BE2C (cell line): ENCODE measurements around the gene TOMM40.
"Not testable (repeated sequence)": the region's sequence is repeated elsewhere in the genome, so short reads cannot be mapped to it uniquely, and the experiment has no call there.

Source experiments
- DNase-seq: peaks from one replicate; pipeline ENCODE4 v3.0.0-alpha.2; 2020
- H3K27me3 ChIP-seq: fragments of 250-450 bp; sonication (Bioruptor Pico); 2 replicates; pipeline ENCODE4 v1.5.1; 2020; ENCODE audit warnings: mild to moderate bottlenecking
- H3K36me3 ChIP-seq: fragments of 250-450 bp; sonication (Bioruptor Pico); 2 replicates; pipeline ENCODE4 v1.5.1; 2020; ENCODE audit warnings: mild to moderate bottlenecking
- H3K4me1 ChIP-seq: fragments of 250-450 bp; sonication (Bioruptor Pico); 2 replicates; pipeline ENCODE4 v1.5.1; 2020
- H3K4me3 ChIP-seq: 2 replicates; pipeline ENCODE4 v1.5.1; 2011; ENCODE audit warnings: low read depth, low read length
- H3K9me3 ChIP-seq: fragments of 250-450 bp; sonication (Bioruptor Pico); 2 replicates; pipeline ENCODE4 v1.5.1; 2020
- TF ChIP-seq, protein P1 (sequence below): IDR thresholded peaks from 2 replicates; pipeline ENCODE4 v1.5.1; 2012; ENCODE audit warnings: mild to moderate bottlenecking, low read depth, low read length

The TOMM40 gene

DNA sequence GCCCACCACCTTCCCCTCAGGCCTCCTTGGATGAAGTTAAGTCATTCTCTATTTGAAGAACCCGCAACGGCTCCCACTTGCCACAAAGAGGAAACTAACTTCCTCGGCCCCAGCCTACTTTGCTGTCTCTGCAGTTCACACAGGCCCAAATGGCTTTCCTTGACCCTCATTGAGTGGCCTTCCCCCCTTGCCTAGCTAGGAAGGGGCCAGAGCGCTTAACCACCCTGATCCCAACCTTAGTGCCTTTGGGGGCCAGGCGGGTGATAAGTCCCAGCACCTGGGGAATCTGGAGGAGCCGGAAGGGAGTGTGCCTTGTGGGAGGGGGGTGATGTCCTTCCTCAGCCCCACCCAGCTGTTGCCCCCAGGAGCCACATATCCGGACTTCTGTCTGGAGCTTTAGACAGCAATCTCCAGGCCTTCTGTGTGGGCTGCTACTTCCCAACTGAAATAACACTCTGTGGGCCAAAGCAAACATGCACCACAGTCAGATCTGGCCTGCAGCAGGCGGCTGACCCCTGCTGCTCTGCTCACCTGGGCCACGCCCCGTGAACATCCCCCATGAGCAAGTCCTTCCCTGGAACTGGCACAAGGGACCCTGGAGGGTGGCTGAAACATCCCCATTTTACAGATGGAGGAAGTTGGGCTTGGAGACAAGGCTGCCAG, 34.5 kb upstream of the TOMM40 start:
- Histone ChIP-seq H3K4me1 (peaks cover under 1% of the 10 kb centered on the region), H3K9me3 (no peaks in the 10 kb centered on the region), H3K4me3 (no peak overlapping the region), H3K27me3 (no peaks in the 10 kb centered on the region), H3K36me3 (no peaks in the 10 kb centered on the region)
- TF ChIP-seq, protein P1, sequence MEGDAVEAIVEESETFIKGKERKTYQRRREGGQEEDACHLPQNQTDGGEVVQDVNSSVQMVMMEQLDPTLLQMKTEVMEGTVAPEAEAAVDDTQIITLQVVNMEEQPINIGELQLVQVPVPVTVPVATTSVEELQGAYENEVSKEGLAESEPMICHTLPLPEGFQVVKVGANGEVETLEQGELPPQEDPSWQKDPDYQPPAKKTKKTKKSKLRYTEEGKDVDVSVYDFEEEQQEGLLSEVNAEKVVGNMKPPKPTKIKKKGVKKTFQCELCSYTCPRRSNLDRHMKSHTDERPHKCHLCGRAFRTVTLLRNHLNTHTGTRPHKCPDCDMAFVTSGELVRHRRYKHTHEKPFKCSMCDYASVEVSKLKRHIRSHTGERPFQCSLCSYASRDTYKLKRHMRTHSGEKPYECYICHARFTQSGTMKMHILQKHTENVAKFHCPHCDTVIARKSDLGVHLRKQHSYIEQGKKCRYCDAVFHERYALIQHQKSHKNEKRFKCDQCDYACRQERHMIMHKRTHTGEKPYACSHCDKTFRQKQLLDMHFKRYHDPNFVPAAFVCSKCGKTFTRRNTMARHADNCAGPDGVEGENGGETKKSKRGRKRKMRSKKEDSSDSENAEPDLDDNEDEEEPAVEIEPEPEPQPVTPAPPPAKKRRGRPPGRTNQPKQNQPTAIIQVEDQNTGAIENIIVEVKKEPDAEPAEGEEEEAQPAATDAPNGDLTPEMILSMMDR: no peak
- no peak for DNase-seq

GRCh38 chr19:44857837-44858236, 33.2 kb upstream of the TOMM40 start:
- DNase-seq: no peak
- no peaks in the 10 kb centered on the region for H3K27me3 ChIP-seq
- H3K36me3 ChIP-seq: no peaks in the 10 kb centered on the region
- TF ChIP-seq, protein P1: no peak
- H3K4me3 ChIP-seq: no peak overlapping the region
- no peaks in the 10 kb centered on the region for H3K4me1 ChIP-seq
- H3K9me3 ChIP-seq: no peaks in the 10 kb centered on the region; the same call in 1 of the 2 replicates

GRCh38 chr19:44861576-44861975, 29.5 kb upstream of the TOMM40 start:
- not testable (repeated sequence) for H3K36me3 ChIP-seq, H3K4me1 ChIP-seq, H3K27me3 ChIP-seq, H3K9me3 ChIP-seq, DNase-seq, H3K4me3 ChIP-seq

DNA sequence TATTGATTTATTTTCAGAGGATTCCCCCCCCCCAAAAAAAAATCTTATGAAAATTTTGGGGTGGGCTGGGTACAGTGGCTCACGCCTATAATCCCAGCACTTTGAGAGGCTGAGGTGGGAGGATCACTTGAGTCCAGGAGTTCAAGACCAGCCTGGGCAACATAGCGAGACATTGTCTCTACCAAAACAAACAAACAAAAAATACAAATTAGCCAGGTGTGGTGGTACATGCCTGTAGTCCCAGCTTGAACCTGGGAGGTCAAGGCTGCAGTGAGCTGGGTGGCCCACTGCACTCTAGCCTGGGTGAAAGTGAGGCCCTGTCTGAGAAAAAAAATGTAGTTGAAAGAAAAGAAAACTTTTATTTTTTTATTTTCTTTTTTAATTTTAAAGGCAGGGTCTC, 27.1 kb upstream of the TOMM40 start:
- Histone ChIP-seq H3K4me3 (no peak overlapping the region), H3K27me3 (no peaks in the 10 kb centered on the region), H3K9me3 (no peaks in the 10 kb centered on the region; the same call in 1 of the 2 replicates), H3K4me1 (no peaks in the 10 kb centered on the region), H3K36me3 (no peaks in the 10 kb centered on the region; the same call in 1 of the 2 replicates)
- no peak for DNase-seq
- TF ChIP-seq, protein P1: no peak

DNA sequence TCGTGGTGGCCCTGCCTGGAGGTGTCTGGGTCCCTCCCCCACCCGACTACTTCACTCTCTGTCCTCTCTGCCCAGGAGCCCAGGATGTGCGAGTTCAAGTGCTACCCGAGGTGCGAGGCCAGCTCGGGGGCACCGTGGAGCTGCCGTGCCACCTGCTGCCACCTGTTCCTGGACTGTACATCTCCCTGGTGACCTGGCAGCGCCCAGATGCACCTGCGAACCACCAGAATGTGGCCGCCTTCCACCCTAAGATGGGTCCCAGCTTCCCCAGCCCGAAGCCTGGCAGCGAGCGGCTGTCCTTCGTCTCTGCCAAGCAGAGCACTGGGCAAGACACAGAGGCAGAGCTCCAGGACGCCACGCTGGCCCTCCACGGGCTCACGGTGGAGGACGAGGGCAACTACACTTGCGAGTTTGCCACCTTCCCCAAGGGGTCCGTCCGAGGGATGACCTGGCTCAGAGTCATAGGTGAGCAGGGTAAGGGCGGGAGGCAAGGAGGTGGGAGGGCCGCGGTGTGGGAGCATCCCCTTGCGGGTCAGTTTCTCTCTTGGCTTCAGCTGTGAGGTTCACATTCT, 25.8 kb upstream of the TOMM40 start:
- Histone ChIP-seq H3K4me3 (no peak overlapping the region), H3K9me3 (no peaks in the 10 kb centered on the region; the same call in 1 of the 2 replicates), H3K4me1 (no peaks in the 10 kb centered on the region), H3K36me3 (no peaks in the 10 kb centered on the region; the same call in 1 of the 2 replicates), H3K27me3 (no peaks in the 10 kb centered on the region)
- TF ChIP-seq, protein P1: no peak
- DNase-seq: no peak

DNA sequence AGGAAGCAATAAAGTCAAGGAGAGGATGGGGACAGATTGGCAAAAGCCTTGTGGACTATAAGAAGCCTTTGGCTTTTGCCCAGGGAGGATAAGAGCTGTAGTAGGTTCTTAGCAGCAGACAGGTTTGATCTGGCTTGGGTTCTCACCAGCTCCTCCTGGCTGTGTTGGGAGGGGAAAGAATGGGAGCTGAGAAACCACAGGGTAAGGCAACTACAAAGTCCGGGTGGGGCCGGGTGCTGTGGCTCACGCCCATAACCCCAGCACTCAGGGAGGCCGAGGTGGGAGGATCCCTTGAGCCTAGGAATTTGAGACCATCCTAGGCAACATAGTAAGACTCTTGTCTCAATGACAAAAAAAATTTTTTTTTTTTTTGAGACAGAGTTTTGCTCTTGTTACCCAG, 24.4 kb upstream of the TOMM40 start:
- H3K9me3 ChIP-seq: no peaks in the 10 kb centered on the region; the same call in 1 of the 2 replicates
- H3K4me1 ChIP-seq: no peaks in the 10 kb centered on the region
- no peak overlapping the region for H3K4me3 ChIP-seq
- TF ChIP-seq, protein P1: no peak
- no peaks in the 10 kb centered on the region for H3K27me3 ChIP-seq
- no peaks in the 10 kb centered on the region; the same call in 1 of the 2 replicates for H3K36me3 ChIP-seq
- no peak for DNase-seq
